OCI-LY7 (cell line): ENCODE data around the gene SIL1.

Experiments used
- CTCF ChIP-seq: fragments of 200-600 bp; sonication (generic); conservative IDR thresholded peaks from 2 replicates; pipeline ENCODE4 v1.5.1; 2014; ENCODE audit warnings: mild to moderate bottlenecking, antibody characterized with exemption, low read length, moderate library complexity, mixed read lengths
- EZH2phosphoT487 ChIP-seq: fragments of 200-600 bp; sonication (generic); IDR thresholded peaks from 2 replicates; pipeline ENCODE4 v1.6.1; 2018; ENCODE audit warnings: low read depth, borderline replicate concordance, mild to moderate bottlenecking, mixed run types, antibody characterized with exemption, low read length, moderate library complexity, mixed read lengths

- TF ChIP-seq CTCF (no peak), EZH2phosphoT487 (no peak)
These were observed 35.7 kb downstream of the SIL1 start for GRCh38 chr5:139162448-139162847.
